Endothelial cell of umbilical vein (primary cell): ENCODE results near the gene METTL9. TPM values are rescaled to one million over a fixed set of nuclear protein-coding genes. Genes with fewer than 3 reads are reported as not detected.
"Not testable (repeated sequence)": the region's sequence is repeated elsewhere in the genome, so short reads cannot be mapped to it uniquely, and the experiment has no call there.

Source experiments
- BruUV-seq: library from RNA; stranded (reverse); fragments of 400-500 nt; replicated peaks from 2 replicates; lab custom pipeline; 2021; lab: Mats Ljungman, UMichigan
- CTCF ChIA-PET: fragments of 300-600, 350-600 bp; sonication (Branson Sonifier 250); formaldehyde crosslinking; loops from one replicate; lab custom pipeline; 2021; ENCODE audit warnings: antibody characterized with exemption, inconsistent platforms; lab: Charles Lee
- POLR2A ChIA-PET: fragments of 300-600, 350-600 bp; sonication (Branson Sonifier 250); formaldehyde crosslinking; loops from one replicate; lab custom pipeline; 2021; ENCODE audit warnings: antibody characterized with exemption, inconsistent platforms; lab: Charles Lee
- DNase-seq: peaks from one replicate; pipeline ENCODE4 v3.0.0-alpha.2; 2011; ENCODE audit warnings: low read depth, low spot score
- FAIRE-seq: peaks from 2 replicates; lab custom pipeline; 2011; peaks lifted over from hg19 to GRCh38; lab: Jason Lieb, UNC
- H2AFZ ChIP-seq: 2 replicates; pipeline ENCODE4 v1.6.0; 2012; ENCODE audit warnings: low read depth, low read length, control low read depth, inconsistent platforms
- H3K27ac ChIP-seq: 2 replicates; pipeline ENCODE4 v1.5.1; 2011; ENCODE audit warnings: low read depth, mild to moderate bottlenecking, control low read depth, low read length, moderate library complexity; ENCODE audit not compliant: insufficient read depth
- H3K27me3 ChIP-seq, 2 experiments: 2 replicates each; pipeline versions ENCODE4 v1.6.0 to v1.6.1; 2011; ENCODE audit warnings: low read length in 2 of 2, mixed read lengths in 1 of 2; ENCODE audit not compliant: control insufficient read depth in 2 of 2, insufficient read depth in 2 of 2
- H3K36me3 ChIP-seq, 2 experiments: 2 replicates in 1 of 2; 3 replicates in 1 of 2; pipeline ENCODE4 v1.5.1; 2011; ENCODE audit warnings: low read length in 2 of 2, mild to moderate bottlenecking in 1 of 2, moderate library complexity in 1 of 2; ENCODE audit not compliant: control insufficient read depth in 2 of 2, insufficient read depth in 2 of 2; ENCODE audit errors: extremely low read depth in 1 of 2
- H3K4me1 ChIP-seq: 3 replicates; pipeline ENCODE4 v1.5.1; 2011; ENCODE audit warnings: mild to moderate bottlenecking, low read length; ENCODE audit not compliant: control insufficient read depth, insufficient read depth; ENCODE audit errors: extremely low read depth
- H3K4me2 ChIP-seq: 2 replicates; pipeline ENCODE4 v1.6.1; 2011; ENCODE audit warnings: low read length, control low read depth, mixed read lengths; ENCODE audit not compliant: insufficient read depth
- H3K4me3 ChIP-seq, 3 experiments: fragments of 200-600 bp in 1 of 3; sonication (generic), shearing (Covaris generic) in 1 of 3; replicated peaks in 1 of 3; 2 replicates each; pipeline ENCODE4 v1.5.1; 2011 to 2016; ENCODE audit warnings: control low read depth in 3 of 3, low read length in 3 of 3, mild to moderate bottlenecking in 2 of 3, inconsistent platforms in 1 of 3, low read depth in 1 of 3, moderate library complexity in 1 of 3; ENCODE audit not compliant: insufficient read depth in 1 of 3
- H3K79me2 ChIP-seq: 2 replicates; pipeline ENCODE4 v1.6.0; 2012; ENCODE audit warnings: low read length, inconsistent platforms; ENCODE audit not compliant: control insufficient read depth, insufficient read depth
- H3K9ac ChIP-seq: replicated peaks from 2 replicates; pipeline ENCODE3; 2011; ENCODE audit warnings: low read length, control low read depth; ENCODE audit not compliant: insufficient read depth; ENCODE audit errors: extremely low read depth
- H3K9me1 ChIP-seq: replicated peaks from 3 replicates; pipeline ENCODE4 v1.6.0; 2011; ENCODE audit warnings: mild to moderate bottlenecking, low read length; ENCODE audit not compliant: control insufficient read depth, insufficient read depth; ENCODE audit errors: extremely low read depth
- H3K9me3 ChIP-seq: replicated peaks from 2 replicates; pipeline ENCODE4 v1.5.1; 2012; ENCODE audit warnings: low read length, inconsistent platforms; ENCODE audit not compliant: control insufficient read depth, insufficient read depth
- H4K20me1 ChIP-seq: replicated peaks from 2 replicates; pipeline ENCODE3; 2011; ENCODE audit warnings: mild to moderate bottlenecking, low read length; ENCODE audit not compliant: control insufficient read depth, insufficient read depth; ENCODE audit errors: extremely low read depth
- CTCF ChIP-seq, 2 donors: IDR thresholded peaks; 1 replicate in 1 of 2; 2 replicates in 1 of 2; pipeline ENCODE4 v1.5.1; 2011; ENCODE audit warnings: low read length in 2 of 2, mild to moderate bottlenecking in 2 of 2, moderate library complexity in 2 of 2, control low read depth in 1 of 2, inconsistent platforms in 1 of 2, low read depth in 1 of 2; ENCODE audit not compliant: insufficient read depth in 1 of 2; ENCODE audit errors: extremely low read depth in 1 of 2
- EZH2 ChIP-seq: IDR thresholded peaks from 2 replicates; pipeline ENCODE4 v1.6.1; 2012; ENCODE audit warnings: borderline replicate concordance, low read depth, mild to moderate bottlenecking, moderate library complexity, low read length, inconsistent platforms; ENCODE audit not compliant: severe bottlenecking
- GATA2 ChIP-seq: IDR thresholded peaks from 2 replicates; pipeline ENCODE4 v1.7.0; 2011; ENCODE audit warnings: low read depth, mild to moderate bottlenecking, moderate library complexity, mixed read lengths, low read length; ENCODE audit not compliant: insufficient read length, insufficient read depth
- JUN ChIP-seq: IDR thresholded peaks from 2 replicates; pipeline ENCODE4 v1.6.1; 2011; ENCODE audit warnings: borderline replicate concordance, low read depth; ENCODE audit not compliant: insufficient read length, insufficient read depth
- MYC ChIP-seq: IDR thresholded peaks from one replicate; pipeline ENCODE4 v1.6.1; 2011; ENCODE audit warnings: mild to moderate bottlenecking, low read depth, low read length
- POLR2A ChIP-seq: IDR thresholded peaks from 2 replicates; pipeline ENCODE4 v1.6.1; 2012; ENCODE audit warnings: low read depth, mild to moderate bottlenecking, control low read depth, low read length
- POLR2AphosphoS5 ChIP-seq: IDR thresholded peaks from 2 replicates; pipeline ENCODE4 v1.6.1; 2012; ENCODE audit warnings: low read depth, mild to moderate bottlenecking, control low read depth, low read length, moderate library complexity; ENCODE audit not compliant: insufficient read depth
- dilution Hi-C: fragments of 300-500 bp; cut with MboI; formaldehyde crosslinking; loops from one replicate; pipeline ENCODE4 v1.15.0; 2019; ENCODE audit warnings: low sequenced_read_pairs; ENCODE audit not compliant: extremely low pct_ligation_motif_present
- intact Hi-C: fragments of 100-400 bp; cut with micrococcal nuclease; formaldehyde crosslinking; loops from one replicate; pipeline ENCODE4 v1.10.0; 2022
- polyA plus RNA-seq, 4 experiments: library from polyadenylated mRNA; depleted of rRNA in 3 of 4; stranded (reverse) in 3 of 4; unstranded in 1 of 4; fragments of >200 nt; gene quantifications; 2 replicates each; pipeline versions ENCODE4 v1.2.1 to v1.2.3, GENCODE V29; 2011 to 2012; ENCODE audit warnings: missing spikeins in 1 of 4
- total RNA-seq: library from RNA; stranded (reverse); gene quantifications from 2 replicates; pipeline ENCODE4 v1.2.3, GENCODE V29; 2021

The METTL9 gene
- total and polyA plus RNA-seq, 2 donors (not counting 3 experiments of a cell fraction or from before 2014, with no cell fraction given), result 53.8 to 121 TPM

- Histone ChIP-seq H3K27ac (no peak overlapping the region), H3K4me2 (no peak overlapping the region), H3K4me1 (no peaks in the 10 kb centered on the region), H4K20me1 (no peaks in the 10 kb centered on the region), H3K79me2 (no peaks in the 10 kb centered on the region), H3K27me3 (peaks cover 0 to 15% of the 10 kb centered on the region in 2 experiments), H3K4me3 (no peak overlapping the region), H3K9me3 (no peaks in the 10 kb centered on the region), H2AFZ (no peak overlapping the region), H3K9me1 (no peaks in the 10 kb centered on the region), H3K9ac (no peak overlapping the region), H3K36me3 (no peaks in the 10 kb centered on the region)
- intact Hi-C loops, result no loop called here
- ChIA-PET POLR2A (no interaction called here), CTCF (interaction anchor here (0.6 to 6.5 kb wide), 3 partner anchors 60 to 1118 kb away, joined by 3 to 72 read pairs (median 5); no protein-coding TSS in a partner anchor)
- DNase-seq (no peak), FAIRE-seq (no peak)
- dilution Hi-C loops, result no loop called here
- BruUV-seq, result no TSS peak
- TF ChIP-seq CTCF (IDR thresholded peaks at IDR 0.05; ENCODE audit: extremely low read depth in 1 of 2, insufficient read depth in 1 of 2, low read depth in 1 of 2, low read length in 2 of 2) (no peak), EZH2 (no peak), MYC (no peak), GATA2 (no peak), POLR2AphosphoS5 (no peak)
These were observed 18.6 kb upstream of the METTL9 start for GRCh38 chr16:21580807-21581206.

- no TSS peak for BruUV-seq
- H3K9me1 ChIP-seq, result no peaks in the 10 kb centered on the region
- no peak overlapping the region for H3K9ac ChIP-seq
- CTCF ChIA-PET, result interaction anchor here (0.7 to 6.5 kb wide), 11 partner anchors 9 to 126 kb away, joined by 3 to 72 read pairs (median 4); no protein-coding TSS in a partner anchor
- peaks cover 0 to 3% of the 10 kb centered on the region in 2 experiments for H3K27me3 ChIP-seq
- TF ChIP-seq MYC (no peak), JUN (no peak), POLR2AphosphoS5 (no peak), GATA2 (no peak), POLR2A (no peak)
- no peaks in the 10 kb centered on the region for H3K9me3 ChIP-seq
- no peak overlapping the region for H3K4me3 ChIP-seq
- no peaks in the 10 kb centered on the region for H3K4me1 ChIP-seq
- no peaks in the 10 kb centered on the region for H3K36me3 ChIP-seq
- no peak overlapping the region for H3K4me2 ChIP-seq
- no peak for DNase-seq
- POLR2A ChIA-PET, result no interaction called here
- H3K79me2 ChIP-seq, result no peaks in the 10 kb centered on the region
- no peak for FAIRE-seq
- no peaks in the 10 kb centered on the region for H4K20me1 ChIP-seq
- intact Hi-C loops (loop anchor here (1.0 kb wide), 3 partner anchors 55 to 123 kb away; no protein-coding TSS in a partner anchor), dilution Hi-C loops (no loop called here)
- no peak overlapping the region for H2AFZ ChIP-seq
- H3K27ac ChIP-seq, result no peak overlapping the region
These were observed 14.6 kb upstream of the METTL9 start for GRCh38 chr16:21584817-21585216.

- H3K9ac ChIP-seq, H3K9me1 ChIP-seq, intact Hi-C loops, BruUV-seq, POLR2A ChIA-PET, DNase-seq, H3K27me3 ChIP-seq, H2AFZ ChIP-seq, H3K27ac ChIP-seq, H3K4me3 ChIP-seq, dilution Hi-C loops, FAIRE-seq, H3K36me3 ChIP-seq, H3K4me2 ChIP-seq, H3K9me3 ChIP-seq, H3K4me1 ChIP-seq, H3K79me2 ChIP-seq, H4K20me1 ChIP-seq: not testable (repeated sequence)
- CTCF ChIA-PET, result interaction anchor here (0.6 to 2.1 kb wide), 6 partner anchors 10 to 120 kb away, joined by 3 to 6 read pairs (median 3); no protein-coding TSS in a partner anchor
These were observed 10.8 kb upstream of the METTL9 start for GRCh38 chr16:21588593-21588992.
